Activated gamma-delta T cell (primary cell): ENCODE data around the gene AP2A2.

Experiments used
- DNase-seq: peaks from one replicate; lab custom pipeline; 2025; lab: John Stamatoyannopoulos, UW

The AP2A2 gene

GRCh38 chr11:1029654-1030053 is 104.0 kb downstream of the AP2A2 start:
- no peak for DNase-seq

- DNase-seq, result no peak
Observed at GRCh38 chr11:1030086-1030485, 104.4 kb downstream of the AP2A2 start.

- no peak for DNase-seq
Observed at GRCh38 chr11:1030556-1030955, 104.9 kb downstream of the AP2A2 start.

GRCh38 chr11:1031121-1031899 is 105.6 kb downstream of the AP2A2 start:
- no peak for DNase-seq

DNA sequence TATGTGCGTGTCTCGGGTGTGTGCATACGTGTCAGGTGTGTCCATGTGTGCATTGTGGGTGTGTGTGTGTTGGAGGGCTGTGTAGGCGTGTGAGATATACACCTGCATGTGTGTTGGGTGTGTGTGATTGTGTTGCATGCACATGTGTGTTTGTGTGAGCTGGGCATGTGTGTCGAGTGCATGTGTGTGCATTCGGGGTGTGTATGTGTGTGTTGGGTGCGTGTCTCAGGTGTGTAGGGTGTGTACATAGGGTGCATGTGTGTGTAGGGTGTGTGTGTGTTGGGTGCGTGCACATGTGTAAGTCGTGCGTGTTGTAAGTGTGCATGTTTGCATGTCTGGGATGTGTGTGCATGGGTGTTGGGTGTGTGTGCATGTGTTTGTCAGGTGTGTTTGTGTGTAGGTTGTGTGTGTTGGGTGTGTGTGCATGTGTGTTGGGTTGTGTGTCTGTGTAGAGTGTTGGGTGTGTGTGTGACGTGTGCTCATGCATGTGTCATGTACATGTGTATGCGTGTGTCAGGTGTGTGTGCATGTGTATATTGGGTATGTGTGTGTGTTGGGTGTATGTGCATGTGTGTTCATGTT is 106.7 kb downstream of the AP2A2 start:
- DNase-seq, result no peak

GRCh38 chr11:1033016-1033798 is 107.5 kb downstream of the AP2A2 start:
- DNase-seq, result no peak

DNA sequence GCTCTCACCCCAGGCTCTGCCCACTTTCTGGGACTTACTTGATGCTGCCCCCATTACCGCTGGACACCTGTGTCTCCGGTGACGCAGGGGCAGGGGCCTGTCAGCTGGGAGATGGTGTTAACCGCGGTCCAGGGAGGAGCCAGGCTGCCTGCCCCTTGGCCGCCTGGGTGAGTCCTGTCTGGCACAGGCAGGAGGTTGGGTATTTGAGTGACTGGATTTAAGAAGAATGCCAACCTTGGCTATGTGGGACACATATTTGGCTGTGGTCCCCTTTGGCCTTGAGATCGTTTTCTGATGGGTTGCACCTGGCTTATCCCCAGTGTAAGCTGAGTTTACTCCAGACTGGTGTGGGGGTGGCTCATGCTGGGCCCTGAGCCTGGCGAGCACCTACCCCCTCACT is 108.3 kb downstream of the AP2A2 start:
- DNase-seq, result no peak

- DNase-seq, result no peak
Observed at GRCh38 chr11:1034456-1035295, 109.0 kb downstream of the AP2A2 start.

DNA sequence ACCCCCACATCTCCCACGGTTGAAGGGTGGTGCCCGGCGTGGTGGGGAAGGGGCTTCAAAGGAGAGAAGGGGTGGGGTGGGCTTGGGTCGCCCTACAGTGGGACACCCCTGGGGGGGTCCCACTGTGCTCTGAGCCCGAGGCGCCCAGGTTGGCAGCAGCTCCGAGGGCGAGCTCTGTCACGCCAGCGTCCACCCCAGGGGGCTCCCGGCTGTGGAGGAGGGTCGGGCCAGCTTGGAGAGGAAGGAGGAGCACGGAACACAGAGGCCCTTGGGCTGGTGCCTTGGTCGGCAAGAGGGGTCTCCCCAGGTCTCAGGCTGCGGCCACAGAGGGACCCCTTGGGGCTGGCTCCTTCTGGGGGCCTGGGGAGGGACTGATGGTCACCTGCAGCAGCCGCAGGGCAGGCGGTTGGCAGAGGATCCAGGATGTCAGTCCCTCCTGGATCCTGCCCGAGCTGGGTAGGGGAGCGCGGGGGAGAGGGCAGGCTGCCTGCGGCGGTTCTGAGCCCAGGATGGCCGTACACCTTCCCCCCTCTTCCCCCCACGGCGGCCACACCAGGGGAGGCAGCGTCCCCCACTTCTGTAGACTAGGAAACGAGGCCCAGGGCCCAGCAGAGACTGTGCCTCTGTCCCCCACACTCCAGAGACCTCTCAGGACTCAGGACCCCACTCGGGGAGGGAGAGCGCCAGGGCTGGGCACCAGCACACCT is 110.1 kb downstream of the AP2A2 start:
- DNase-seq, result no peak

- no peak for DNase-seq
Observed at GRCh38 chr11:1036303-1036923, 110.7 kb downstream of the AP2A2 start, which contains the start of gene MUC6. Gene MUC6 (minus strand): TSS chr11:1036718. CDS start chr11:1036655, 63 bp downstream.

GRCh38 chr11:1036931-1037330 is 111.3 kb downstream of the AP2A2 start:
- no peak for DNase-seq

GRCh38 chr11:1037506-1038055 is 111.9 kb downstream of the AP2A2 start:
- no peak for DNase-seq

DNA sequence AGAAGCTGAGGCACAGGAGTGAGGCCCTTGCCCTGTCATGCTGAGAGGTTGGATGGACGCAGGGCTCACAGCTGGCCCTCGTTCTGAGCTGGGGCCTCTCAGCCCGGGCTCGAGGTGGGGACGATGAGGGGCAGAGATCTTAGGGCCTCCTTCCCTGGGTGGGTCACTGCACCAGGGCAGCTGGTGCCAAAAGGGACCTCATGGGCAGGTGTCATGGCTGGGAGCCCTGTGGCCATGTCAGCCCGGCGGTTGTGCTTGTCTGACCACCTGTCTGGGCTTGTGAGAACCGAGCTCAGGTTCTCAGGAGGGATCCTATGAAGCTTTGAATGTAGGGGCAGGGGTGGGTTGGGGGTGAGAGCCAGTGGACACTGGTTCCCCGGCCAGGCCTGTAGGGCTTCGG is 112.7 kb downstream of the AP2A2 start:
- no peak for DNase-seq

DNA sequence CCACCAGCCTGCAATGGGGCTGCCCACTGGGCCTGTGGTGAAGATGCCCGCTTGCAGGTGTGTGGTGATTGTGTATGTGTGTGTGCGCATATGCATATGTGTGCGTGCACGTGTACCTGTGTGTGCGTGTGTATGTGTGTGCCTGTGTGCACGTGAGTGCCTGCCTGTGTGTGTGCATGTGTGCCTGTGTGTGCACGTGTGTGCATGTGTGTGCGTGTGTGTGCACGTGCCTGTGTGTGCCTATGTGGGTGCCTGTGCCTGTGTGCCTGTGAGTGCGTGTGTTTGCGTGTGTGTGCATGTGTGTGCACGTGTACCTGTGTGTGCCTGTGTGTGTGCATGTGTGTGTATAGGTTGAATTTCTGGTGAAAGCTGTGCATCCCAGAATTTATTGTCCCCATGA is 113.3 kb downstream of the AP2A2 start:
- DNase-seq, result no peak

GRCh38 chr11:1039481-1040427 is 114.1 kb downstream of the AP2A2 start:
- no peak for DNase-seq

DNA sequence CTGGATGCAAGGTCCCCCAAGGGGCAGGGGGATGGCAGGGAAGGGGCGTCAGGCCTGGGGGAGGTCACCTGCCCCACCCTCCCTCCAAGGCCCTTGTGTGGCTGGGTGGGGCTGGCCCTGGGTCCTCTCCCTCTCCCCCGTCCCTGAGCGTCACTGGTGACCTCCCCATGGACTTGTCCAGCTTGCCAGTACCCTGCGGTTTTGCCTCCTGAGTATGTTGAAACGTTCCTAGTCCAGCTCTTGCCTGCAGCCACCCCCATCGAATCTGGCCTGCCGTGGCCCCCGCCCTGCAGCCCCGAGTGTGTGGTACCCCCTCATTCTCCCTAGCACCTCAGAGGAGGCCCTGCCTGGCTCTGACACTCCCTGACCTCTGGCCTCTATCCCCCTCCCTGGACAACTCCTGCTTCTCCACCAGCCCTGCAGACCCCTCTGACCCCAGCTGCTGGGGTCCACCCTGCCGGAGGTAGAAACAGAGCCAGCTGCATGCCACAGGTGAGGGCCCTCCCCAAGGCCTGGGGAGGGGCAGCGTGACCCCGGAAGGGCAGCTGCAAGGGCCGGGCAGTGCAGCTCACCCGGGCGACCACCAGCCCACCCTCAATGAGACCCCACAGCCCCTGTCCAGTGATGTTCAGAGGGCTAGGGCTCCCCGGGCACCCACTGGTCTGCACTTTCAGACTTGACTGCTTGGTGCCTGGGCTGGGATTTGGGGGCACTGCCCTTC is 114.9 kb downstream of the AP2A2 start:
- no peak for DNase-seq

DNA sequence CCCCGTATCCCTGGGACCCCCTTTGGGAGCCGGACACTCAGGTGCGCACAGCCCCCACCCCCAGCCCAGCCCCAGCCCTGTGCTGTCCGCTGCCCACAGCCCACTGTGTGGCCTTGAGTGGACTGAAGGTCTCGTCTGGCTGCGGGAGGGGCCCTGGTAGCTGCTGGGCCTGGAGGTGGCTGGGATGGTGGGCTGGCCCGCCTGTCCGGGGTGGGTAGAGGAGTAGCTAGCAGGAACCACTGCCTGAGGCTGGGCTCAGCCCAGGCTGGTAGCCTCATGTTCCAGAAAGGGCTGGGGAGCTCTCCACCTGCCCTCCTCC is 115.4 kb downstream of the AP2A2 start:
- no peak for DNase-seq

GRCh38 chr11:1041471-1041870 is 115.8 kb downstream of the AP2A2 start:
- DNase-seq, result no peak
